Stimulated activated CD8-positive, alpha-beta memory T cell treated with anti-CD3 and anti-CD28 coated beads, Interleukin-12 subunit alpha, Interleukin-12 subunit beta, amount 100 ng/mL, for 1 hour (primary cell): ENCODE results near the gene OVCA2.

ENCODE experiments used
- DNase-seq: peaks from one replicate; pipeline ENCODE4 v3.0.0-alpha.2; 2020; ENCODE audit warnings: low read depth

The OVCA2 gene

DNA sequence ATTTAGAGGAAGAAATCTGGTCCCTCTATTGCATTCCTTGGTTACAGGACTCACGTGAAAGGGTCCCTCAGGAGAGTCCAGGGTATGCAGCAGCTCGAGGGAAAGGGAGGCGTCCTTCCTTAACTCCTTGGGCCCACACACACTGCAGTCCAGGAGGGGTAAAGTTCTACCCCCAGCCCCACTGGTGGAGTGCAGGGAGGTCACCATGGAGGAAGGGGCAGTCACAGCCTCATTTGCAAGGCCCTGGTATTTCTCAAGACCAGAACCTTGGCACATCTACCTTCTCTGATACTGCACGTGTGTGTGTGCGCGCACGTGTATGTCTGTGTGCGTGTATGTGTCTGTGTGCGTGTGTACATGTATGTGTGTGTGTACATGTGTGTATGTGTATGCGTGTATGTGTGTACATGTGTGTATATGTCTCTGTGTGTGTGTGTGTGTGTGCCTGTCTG, 24.2 kb downstream of the OVCA2 start:
- no peak for DNase-seq

DNA sequence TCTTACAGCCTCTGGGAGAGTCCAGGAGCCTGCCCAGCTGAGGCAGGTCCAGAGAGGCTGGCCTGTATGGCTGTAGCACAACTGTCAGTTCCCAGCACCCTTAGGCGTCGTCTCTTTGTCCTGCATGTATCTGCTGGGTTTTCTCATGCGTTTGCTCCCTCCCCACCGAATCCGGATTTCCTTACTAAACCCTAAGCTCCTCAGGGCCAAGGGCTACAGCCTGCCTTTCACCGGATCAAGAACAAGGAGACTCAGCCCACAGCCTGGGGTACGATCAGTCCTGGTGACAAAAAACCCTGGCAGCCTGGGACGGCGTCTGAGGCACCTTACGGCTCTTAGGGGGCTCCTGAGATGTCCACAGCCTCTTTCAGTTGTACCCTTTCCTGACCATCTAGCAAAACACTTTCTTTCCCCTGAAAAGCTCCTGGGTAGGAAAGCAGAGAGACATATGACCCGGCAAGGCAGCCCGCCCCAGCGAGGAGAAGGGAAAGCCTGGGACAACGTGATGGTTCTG, 25.3 kb downstream of the OVCA2 start:
- no peak for DNase-seq

DNA sequence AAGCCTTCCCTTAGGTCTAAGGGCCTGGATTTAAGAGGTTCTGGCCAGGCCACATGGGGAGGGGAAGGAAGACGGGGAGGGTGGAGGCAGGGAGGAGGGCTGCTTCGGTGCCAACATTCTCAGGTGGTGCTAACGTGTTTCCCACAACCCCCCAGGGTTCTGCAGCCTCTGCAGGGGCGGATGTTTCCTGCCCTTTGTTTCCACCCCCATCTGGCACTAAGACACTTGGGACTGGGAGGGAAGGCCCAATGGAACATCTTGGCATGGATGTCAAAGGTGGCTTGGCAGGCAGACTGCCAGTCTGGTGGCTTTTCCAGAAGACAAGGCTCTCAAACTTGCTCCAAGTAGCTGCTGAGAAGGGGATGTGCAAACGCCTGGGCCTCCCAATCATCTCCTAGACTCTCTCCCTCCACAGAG, 25.8 kb downstream of the OVCA2 start:
- DNase-seq = no peak

DNA sequence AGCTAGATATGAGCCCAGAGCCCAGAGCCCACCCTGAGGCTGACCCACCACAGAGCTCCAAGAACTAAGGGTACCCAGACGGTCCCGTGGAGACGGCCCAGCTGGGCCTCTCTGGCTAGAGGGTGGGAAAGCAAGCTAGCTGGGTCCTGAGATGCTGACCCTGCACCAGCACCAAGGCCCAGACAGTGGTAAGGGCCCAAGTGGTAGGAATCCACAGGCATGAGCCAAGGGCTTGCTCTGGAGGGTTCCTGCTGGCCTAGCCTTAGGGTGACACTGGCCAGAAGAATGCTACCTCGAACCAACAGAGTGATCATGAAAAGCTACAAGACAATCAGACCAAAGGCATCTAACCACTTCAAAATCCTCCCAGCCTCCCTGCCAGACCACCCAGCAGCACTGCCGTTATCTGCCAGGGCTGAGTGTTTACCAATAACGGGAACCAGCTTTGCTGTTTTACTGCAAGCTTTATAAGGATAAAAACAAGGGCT, 26.3 kb downstream of the OVCA2 start:
- no peak for DNase-seq

DNA sequence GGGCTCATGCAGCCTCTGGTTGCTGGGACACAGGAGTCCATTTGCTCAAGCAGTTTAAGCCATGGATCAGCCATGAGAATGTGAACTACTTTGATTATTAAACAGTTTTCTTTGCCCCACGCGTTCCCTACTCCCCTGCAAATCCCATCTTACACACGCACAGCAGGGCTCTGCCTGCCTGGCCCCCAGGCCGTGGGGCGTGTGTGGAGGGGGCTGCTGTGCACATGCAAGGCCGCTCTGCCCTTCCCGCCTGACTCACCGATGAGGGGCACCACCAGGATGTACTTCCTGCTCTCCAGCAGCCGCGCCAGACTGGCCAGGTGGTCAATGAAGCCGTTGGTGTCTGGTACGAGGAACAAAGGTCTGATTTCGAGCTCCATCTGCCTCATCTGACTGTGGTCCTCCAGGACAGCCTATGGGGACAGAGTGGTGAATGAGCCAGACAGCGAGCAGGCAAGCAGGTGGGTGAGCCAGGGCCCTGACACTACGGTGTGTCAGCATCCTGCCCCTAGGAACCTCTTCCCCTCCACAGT, 26.8 kb downstream of the OVCA2 start:
- no peak for DNase-seq

DNA sequence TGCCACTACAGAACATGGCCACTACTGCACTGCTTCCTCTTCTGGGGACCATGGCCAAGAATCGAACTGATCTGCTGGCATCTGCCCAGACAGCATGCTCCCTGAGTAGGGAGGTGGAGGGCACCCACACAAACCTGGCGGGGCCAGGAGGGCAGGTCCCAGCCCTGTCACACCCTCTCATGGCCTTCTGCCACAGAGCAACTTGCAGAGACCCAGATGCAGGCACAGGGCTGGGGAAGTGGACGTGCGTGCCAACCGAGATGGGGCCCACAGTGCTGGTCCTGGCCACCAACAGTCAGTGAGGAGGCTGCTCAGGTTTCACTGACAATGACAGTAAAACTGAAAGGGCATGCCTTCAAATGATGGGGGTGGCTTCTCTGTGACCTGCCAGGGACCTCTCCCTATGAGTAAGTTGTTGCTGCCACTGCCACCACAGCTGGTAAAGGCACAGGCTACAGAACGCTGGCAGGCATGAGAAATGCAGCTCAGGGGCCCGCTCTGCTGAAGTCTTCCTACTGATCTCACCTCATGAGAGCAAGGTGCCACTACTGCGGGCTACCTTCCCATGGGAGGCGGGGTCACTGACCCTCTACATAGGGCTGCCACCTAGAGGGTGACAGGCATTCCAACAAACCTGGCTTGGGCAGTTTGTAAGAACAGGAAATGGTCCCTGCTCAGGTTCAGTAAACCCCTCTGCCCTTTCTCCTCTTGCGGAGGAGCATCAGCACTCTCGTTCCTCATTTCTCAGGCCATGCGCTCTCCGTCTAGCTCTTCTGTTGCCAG, 28.6 kb downstream of the OVCA2 start:
- no peak for DNase-seq

DNA sequence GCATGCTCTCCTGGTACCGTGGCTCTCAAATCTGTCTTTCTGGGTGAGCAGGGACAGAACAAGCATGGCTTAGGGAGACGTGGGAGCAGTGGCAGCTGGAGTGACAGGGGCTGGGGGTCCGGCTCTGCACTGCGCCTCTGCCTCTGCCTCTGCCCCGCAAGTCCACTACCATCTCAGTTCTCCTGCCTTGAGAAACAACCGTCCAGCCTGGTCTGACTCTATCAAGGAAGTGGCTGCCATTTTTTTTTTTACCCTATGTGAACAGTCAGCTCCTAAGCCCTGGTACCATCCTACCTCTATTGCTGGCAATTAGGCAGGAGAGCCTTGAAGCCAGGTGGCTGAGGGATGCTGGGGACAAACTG, 29.2 kb downstream of the OVCA2 start:
- DNase-seq = no peak

DNA sequence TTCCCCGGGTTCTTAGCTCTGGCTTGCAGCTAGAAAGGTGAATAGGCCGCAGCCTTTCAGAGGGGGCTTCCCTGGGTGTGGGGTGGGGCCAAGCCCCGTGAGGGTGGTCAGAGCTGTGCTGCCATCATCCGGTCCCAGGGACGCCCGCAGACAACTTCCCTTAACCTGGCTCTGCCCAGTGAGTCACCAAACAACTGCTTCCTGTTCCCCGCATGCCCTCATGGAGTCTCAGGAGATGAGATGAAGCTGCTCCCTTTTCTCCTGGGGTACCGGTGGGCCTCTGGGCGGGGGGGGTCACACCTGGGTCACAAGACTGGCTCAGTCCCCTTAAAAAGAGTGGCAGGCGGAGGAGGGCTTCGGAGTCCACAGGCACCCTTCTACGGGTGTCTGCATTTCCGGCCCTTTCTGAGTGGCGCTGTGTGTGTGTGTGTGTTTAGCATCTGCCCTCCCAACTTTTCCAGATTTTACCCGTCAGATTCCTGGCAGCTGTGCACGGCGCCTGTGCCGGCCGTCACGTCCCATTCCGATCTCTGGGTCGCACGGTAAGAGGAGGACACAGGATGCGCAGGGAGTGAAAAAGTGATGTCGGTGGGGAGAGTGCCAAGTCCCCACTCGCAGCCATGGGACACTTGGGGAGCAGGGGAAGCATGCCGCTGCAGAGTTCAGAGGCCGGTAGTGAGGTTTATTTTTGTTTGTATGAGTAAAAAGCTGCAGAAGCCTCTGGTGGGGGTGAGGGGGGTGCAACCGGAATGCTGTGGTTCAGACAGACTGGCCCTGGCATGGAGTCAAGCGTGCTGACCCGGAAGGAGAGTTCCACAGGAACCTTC, 29.8 kb downstream of the OVCA2 start:
- DNase-seq = no peak

DNA sequence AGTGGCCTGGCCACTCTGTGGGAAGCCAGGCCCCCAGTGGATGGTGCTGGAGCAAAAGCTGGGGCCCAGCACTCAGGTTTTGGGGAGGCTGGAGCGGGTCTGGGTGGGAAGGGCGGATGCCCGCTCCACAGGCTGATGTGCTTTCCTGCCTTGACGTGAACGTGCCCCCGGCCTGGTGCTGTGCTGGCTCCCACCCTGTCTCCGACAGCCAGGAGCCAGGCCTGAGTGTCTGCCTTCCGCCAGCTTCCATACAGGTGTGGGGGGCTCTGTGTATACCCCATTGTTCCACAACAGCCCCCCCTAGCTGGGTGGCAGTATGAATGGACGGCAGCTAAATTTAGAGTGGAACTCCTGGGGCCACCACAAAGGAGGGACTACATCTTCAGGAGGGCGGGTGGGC, 33.1 kb downstream of the OVCA2 start:
- DNase-seq = no peak

DNA sequence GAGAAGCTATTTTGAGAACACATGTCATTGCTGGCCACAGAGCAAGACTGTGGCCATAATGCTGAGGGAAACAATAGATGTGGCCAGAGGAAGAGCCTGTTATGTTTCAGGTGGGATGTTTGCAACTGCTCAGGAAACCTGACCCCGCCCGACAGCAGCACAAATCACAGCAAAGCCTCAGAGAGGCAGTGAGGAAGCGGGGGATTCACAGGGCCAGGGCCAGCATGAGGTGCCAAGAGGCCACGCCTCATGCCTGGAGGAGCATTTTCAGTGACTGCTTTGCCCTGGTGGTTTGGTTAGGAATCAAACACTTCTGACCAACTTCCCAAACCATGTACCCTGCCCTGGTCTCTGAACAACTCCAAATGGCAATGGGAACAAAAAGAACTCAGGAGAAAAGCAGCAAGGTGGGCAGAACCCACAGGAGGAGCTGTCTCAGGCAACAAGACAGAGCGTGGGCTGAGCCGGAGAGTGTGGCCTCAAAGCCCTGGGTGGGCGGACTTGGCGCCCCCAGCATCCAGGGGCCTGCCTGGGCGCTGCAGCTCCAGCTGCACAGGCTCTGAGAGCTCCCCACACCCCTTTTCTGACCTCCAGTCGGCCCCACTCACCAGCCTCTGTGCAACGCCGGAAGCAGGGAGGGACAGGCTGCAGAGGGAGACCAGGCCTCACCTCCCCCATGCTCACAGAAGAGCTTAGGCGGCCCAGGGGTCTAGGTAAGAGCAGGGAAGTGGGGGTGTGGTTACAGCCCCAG, 33.7 kb downstream of the OVCA2 start:
- no peak for DNase-seq

DNA sequence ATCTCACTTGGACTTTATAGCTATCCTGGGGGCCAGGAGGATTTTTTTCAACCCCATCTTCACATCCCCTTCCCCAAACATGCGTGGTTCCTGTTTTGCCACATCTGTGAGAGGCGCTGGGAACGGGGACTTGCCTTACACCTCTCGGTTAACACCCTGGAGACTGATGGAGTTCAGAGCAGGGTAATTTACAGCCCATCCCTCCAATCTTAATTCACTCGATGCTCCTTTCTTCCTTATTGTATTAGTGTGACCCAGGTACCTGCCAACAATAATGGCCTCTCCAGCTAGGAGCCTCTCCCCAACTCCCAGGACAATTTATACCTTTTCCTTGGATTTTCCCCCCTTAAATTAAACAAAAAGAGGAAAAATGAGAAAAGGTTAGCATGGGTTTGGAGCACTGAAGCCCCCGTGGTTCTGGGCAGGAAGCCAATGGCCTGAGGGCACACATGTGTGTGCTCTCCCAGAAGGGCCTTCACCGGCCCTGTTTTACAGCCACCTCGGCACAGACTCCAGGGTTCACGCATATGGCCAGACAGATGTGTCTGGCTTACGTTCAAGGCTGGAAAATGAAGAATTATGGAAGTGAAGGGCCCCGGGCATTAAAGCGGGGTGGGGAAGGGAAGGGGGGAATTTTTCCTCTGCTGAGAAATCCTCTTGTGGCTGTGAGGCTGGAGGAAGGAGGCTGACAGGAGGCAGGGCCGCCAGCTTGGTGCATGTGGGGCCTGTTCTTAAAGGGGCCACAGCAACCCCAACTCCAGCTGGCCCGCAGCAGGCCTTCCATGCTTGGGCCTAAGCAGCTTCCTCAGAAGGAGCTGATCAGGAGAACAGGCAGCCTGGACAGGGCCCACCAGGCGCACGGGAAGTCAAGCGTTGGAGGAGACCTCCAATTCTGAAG, 34.5 kb downstream of the OVCA2 start:
- no peak for DNase-seq

DNA sequence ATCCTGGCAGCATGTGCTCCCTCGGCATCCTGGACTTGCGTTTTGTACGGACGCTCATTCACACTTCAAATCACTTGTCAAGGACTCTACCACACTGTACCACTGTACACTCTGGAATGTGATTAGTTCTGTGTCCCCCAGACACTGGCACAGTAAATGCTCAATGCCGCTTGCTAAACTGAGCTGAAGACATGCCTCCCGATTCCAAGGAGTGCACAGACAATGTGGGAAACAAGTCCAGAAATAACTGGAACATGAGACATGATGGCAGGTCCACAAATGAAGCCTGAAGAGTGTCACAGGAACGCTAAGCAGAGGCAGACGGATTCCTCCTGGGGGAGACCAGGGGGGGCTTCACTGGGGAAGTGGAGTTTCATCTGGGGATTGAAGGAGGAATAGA, 35.2 kb downstream of the OVCA2 start:
- DNase-seq = no peak

DNA sequence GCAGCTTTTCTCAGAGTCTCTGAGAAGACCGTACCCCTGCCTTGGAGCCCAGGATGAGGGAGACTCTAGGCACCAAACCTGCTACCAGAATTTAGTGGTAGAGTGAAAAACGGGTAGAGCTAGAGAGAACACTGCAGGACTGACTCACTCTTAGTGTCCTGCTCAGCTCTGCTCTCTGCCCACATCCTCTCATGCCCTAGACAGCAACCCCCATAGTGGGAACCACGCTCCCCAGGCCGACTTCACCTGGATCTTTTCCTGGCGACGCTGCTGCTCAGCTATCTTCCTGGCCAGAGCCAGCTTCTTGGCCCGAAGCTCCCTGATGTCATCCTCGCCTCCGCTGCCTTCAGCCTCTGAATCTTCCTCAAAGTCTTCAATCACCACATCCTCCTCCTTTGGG, 39.7 kb downstream of the OVCA2 start:
- no peak for DNase-seq

DNA sequence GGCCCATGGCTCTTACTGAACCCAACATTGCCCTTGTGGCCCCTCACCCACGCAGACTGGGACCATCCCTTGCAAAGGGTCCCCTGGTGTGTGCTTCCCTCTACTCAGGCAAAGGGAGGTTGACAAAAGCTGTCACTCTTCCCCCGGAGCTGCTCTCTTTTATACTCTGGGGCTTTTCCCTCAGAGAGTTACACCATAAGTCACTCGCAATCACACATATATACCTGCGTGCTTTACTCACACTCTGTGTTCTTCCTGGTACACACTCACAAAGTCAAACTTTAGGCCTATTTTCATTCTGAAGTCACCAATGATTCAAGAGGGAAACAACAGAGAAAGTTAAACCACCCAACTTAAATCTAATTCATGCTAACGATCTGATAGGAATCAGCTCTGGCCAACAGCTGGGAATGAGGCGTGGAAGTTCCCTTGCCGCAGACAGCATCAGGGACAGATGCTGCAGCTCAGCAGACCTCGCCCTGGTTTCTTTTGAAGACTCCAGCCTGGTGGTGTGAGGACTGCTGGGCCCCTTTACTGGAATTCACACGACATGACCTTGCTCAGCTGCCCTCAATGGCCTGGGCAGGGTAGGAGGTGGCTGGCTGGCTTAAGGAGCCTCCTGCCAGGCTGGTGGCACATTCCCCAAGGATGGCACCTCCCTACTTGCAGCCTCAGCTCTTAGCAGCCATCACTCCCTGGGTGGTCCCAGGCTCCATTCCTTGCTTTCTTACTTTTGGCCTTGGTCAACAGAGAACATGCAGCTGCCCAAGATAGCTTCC, 40.4 kb downstream of the OVCA2 start:
- no peak for DNase-seq

DNA sequence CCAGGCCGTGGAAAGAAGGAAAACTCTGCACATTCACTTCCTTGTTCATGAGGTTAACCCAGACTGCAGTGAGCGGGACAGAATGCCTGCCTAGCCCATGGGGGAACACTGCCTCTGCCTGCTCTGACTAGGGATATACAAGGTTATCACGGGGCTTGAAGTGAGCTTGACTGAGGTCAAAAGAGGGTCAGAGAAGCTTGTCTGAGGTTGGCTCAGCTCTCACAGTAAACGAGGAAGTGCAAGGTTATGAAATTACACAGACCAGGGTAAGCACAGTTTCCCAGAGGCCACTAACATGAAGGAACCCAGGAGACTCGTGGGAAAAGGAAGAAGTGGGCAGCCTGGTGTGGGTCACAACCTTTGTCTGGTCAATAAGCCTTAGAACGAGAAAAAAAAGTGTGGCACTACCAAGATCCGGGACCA, 41.8 kb downstream of the OVCA2 start:
- no peak for DNase-seq

DNA sequence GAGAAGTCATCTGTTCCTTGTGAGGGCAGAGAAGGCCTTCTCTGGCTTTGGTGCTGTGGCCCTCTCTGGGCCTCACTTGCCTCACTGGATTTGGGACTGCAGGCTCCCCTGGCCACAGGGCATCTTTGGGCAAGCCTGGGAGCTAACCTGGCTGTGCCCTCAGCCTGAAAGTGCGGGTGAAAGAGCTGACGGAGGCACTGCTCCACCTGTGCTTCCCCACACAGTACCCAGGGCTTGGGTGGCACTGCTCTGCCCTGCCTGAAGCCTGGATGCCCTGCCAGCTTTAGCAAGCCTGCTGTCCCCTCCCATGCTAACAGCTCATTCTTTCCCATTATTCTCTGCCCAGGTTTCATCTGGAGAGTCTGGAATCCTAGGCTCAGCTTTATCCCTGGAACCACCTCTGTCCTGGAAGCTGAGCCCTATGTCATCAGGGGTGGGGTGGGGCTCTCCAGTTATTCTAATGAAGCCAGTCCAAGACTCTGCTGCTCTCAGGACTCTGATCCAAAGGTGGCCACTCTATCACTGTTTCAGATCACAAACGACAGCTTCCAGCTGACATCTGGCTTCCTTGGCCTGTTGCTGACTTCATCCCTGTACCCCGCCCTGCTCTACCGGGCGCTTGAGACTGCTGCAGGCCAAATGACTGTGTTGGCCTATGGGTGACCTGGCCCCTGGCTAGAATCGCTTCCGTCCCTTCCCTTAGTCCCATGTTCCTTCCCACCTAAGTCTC, 42.4 kb downstream of the OVCA2 start:
- DNase-seq = no peak

DNA sequence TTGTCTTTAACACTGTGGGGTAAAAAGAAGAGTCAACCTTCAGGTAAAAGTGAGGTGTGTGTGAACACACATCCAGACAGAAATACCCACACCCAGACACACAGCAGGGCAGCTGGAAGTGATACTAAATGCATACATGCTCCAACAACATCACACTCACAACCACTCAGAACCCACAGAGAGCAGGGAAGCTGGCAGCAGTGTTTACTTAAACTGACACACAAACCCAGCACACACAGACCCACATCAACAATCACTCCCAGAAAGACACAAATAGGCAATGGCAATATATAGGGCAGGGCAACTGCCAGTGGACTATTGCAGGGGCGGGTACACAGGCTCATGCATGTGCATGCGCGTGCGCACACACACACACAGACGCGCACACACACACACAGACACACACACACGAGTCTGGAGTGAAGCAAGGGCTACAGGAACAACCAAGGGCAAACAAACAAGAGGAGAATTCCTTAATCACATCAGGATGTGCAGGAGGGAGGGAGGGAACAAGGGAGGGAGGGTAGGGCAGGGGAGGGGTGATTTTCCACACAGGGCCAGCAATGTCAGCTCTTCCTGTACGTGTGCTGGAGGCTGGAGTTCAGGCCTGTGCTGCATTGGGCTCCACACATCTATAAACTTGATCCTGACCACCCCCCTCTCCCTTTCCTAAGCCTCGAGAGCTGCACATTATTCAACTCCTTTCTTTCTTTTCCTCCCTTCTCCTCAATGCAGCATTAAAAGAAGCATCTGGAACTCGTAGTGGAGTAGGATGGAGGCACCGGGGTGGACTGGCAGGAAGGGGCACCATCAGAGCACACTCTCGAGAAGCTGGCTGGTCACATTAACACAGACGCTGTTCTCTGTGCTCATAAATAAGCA, 43.2 kb downstream of the OVCA2 start:
- no peak for DNase-seq

DNA sequence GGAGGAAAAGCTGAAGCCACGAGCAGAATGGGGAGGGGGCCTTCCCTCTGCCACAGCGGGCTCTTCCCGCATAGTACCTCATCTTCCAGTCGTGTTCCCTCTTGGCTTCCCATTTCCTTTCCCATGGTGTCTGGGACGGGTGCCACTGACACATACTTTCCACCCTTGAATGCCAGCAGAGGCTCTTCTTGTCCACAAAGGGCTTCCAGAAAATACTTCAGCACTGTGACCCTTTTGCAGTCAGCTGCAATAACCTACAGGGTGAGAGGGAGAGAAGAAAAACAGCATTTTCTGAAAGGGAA, 43.8 kb downstream of the OVCA2 start:
- no peak for DNase-seq

DNA sequence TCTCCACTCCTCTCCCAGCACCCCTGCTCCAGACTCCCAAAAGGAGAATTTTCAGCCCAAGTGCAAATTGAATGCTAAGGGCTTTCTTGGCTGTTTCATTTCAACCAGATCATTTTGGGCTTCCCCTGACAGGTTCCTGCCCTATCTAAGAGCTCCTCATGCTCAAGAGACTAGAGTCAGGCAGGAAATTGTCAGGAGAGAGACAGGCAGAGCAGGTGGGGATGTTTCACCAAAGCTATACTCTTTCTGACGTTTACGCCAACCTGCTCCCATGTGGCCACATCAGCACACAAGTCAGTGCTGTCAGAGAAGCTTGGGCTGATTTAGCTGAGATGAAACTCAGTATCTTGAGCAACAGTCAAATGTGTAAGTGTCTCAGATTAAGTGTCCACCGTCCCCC, 44.5 kb downstream of the OVCA2 start:
- DNase-seq = no peak
